ENCODE measurements around the gene CX3CR1.
"Not testable (repeated sequence)": the region's sequence is repeated elsewhere in the genome, so short reads cannot be mapped to it uniquely, and the experiment has no call there.

Gene CX3CR1

GRCh38 chr3:39264053-39264452 is 15.8 kb downstream of the CX3CR1 start:
- no peak for DNase-seq

- no peak for DNase-seq
Observed at GRCh38 chr3:39263576-39263975, 16.3 kb downstream of the CX3CR1 start.

GRCh38 chr3:39262846-39263245 is 17.0 kb downstream of the CX3CR1 start:
- no peak for DNase-seq

- DNase-seq, result no peak
Observed at GRCh38 chr3:39261726-39262125, 18.1 kb downstream of the CX3CR1 start.

GRCh38 chr3:39260957-39261356 is 18.9 kb downstream of the CX3CR1 start:
- no peak for DNase-seq

GRCh38 chr3:39260318-39260717 is 19.5 kb downstream of the CX3CR1 start:
- DNase-seq, result no peak

GRCh38 chr3:39255503-39256325 is 24.1 kb downstream of the CX3CR1 start:
- DNase-seq, result no peak

GRCh38 chr3:39254806-39255449 is 24.9 kb downstream of the CX3CR1 start:
- DNase-seq, result no peak

- no peak for DNase-seq
Observed at GRCh38 chr3:39251576-39251975, 28.3 kb downstream of the CX3CR1 start.

- DNase-seq, result no peak
Observed at GRCh38 chr3:39250116-39250747, 29.6 kb downstream of the CX3CR1 start.

- DNase-seq, result no peak
Observed at GRCh38 chr3:39249453-39250115, 30.3 kb downstream of the CX3CR1 start.

- DNase-seq, result no peak
Observed at GRCh38 chr3:39241561-39241960, 38.3 kb downstream of the CX3CR1 start.

GRCh38 chr3:39237027-39237426 is 42.8 kb downstream of the CX3CR1 start:
- DNase-seq, result no peak

GRCh38 chr3:39234651-39235050 is 45.2 kb downstream of the CX3CR1 start:
- DNase-seq, result no peak

GRCh38 chr3:39232859-39233258 is 47.0 kb downstream of the CX3CR1 start:
- DNase-seq, result no peak

GRCh38 chr3:39230453-39230852 is 49.4 kb downstream of the CX3CR1 start:
- no peak for DNase-seq

GRCh38 chr3:39228496-39228895 is 51.3 kb downstream of the CX3CR1 start:
- no peak for DNase-seq

- DNase-seq, result not testable (repeated sequence)
Observed at GRCh38 chr3:39227596-39227995, 52.2 kb downstream of the CX3CR1 start.

GRCh38 chr3:39226106-39226741 is 53.6 kb downstream of the CX3CR1 start:
- no peak for DNase-seq

- no peak for DNase-seq
Observed at GRCh38 chr3:39224288-39224687, 55.5 kb downstream of the CX3CR1 start.

GRCh38 chr3:39222939-39223338 is 56.9 kb downstream of the CX3CR1 start:
- no peak for DNase-seq

- DNase-seq, result no peak
Observed at GRCh38 chr3:39222462-39222861, 57.4 kb downstream of the CX3CR1 start.

GRCh38 chr3:39221141-39221530 is 58.7 kb downstream of the CX3CR1 start:
- DNase-seq, result no peak

Data from NCI-H1436 treated with DMSO at 0.1 percent for 48 hours (cell line).